ENCODE data around the gene CSTPP1. TPM values are rescaled to one million over a fixed set of nuclear protein-coding genes. Genes with fewer than 3 reads are reported as not detected.

The CSTPP1 gene
- total and polyA plus RNA-seq, 2 donors (not counting 1 experiment from before 2014, with no cell fraction given): 11.5 to 29.0 TPM

DNA sequence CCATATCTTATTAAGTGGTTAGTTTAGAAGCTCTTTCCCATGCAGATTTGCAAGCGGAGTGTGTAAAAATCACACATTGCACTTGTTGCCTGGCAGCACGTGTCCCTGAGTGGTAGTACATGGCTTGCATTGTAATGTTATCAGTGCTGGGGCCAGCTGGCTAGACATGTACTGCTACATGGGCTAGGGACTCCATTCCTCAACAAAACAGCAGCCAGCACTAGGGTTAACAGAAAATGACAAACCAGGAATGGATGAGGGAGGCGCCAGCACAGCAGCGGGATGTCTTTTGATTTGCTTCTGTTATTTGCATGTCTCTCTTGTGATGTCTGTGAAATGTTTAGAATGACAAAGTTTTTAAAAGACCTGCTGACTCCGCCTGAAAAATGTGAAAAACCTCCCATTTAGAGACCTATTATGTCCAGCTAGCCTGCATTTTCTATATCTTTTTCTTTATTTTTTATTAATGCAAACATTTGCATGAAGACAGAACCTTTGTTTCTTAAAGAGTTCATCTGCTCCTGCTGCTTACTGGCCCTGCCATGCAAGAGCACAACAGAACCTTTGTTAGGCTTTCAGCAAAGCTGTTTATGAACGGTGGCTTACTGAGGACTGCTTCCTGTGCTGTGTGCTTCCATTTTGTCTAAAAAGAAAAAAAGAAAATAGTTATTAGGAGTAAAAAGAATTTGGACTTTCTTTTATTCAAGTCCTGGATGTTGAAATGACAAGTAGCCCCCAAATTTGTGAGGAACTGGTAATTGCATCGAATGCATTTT lies 40.7 kb downstream of the CSTPP1 start:
- Histone ChIP-seq H3K4me2 (replicated peaks; ENCODE audit: low read depth, low read length, poor library complexity, severe bottlenecking) (no peak overlapping the region), H3K4me1 (ENCODE audit: control insufficient read depth in 2 of 2, insufficient read depth in 2 of 2, low read length in 2 of 2) (no peaks in the 10 kb centered on the region), H4K20me1 (ENCODE audit: control insufficient read depth, insufficient read depth, low read length, poor library complexity, severe bottlenecking) (no peaks in the 10 kb centered on the region), H3K27me3 (replicated peaks in 1 of 4; ENCODE audit: control extremely low read depth in 1 of 4, control insufficient read depth in 3 of 4, insufficient read depth in 4 of 4, low read length in 3 of 4) (no peaks in the 10 kb centered on the region), H3K9me3 (ENCODE audit: control extremely low read depth in 1 of 3, control insufficient read depth in 2 of 3, insufficient read depth in 1 of 3, low read length in 2 of 3) (no peaks in the 10 kb centered on the region), H3K36me3 (replicated peaks in 1 of 2; ENCODE audit: control extremely low read depth in 1 of 2, control insufficient read depth in 1 of 2, extremely low read depth in 1 of 2, insufficient read depth in 2 of 2, low read length in 1 of 2) (peaks cover 0 to 2% of the 10 kb centered on the region in 2 experiments), H2AFZ (ENCODE audit: insufficient read depth, low read depth, low read length, poor library complexity, severe bottlenecking) (no peak overlapping the region), H3K27ac (ENCODE audit: low read length in 2 of 2) (no peak overlapping the region), H3K79me2 (ENCODE audit: control insufficient read depth, insufficient read depth, low read length) (no peaks in the 10 kb centered on the region), H3K4me3 (ENCODE audit: control extremely low read depth in 1 of 5, extremely low read depth in 1 of 5, insufficient read depth in 1 of 5, low read depth in 2 of 5, low read length in 4 of 5) (no peak overlapping the region), H3K9ac (ENCODE audit: low read length) (no peak overlapping the region)
- Mint-ChIP-seq H3K4me1 (peaks cover 2% of the 10 kb centered on the region), H3K9me3 (ENCODE audit: insufficient read depth) (no peaks in the 10 kb centered on the region), H3K27me3 (no peaks in the 10 kb centered on the region), H3K27ac (no peak overlapping the region), H3K4me3 (no peak overlapping the region)
- 100% methylated on average over 3 of the region's 7 CpGs for WGBS (ENCODE audit: insufficient coverage)
- ChIA-PET CTCF (interaction anchor here (1.3 kb wide), 1 partner anchor 10 kb away, joined by 4 read pairs; no protein-coding TSS in a partner anchor), POLR2A (no interaction called here)
- intact Hi-C loops (cut with micrococcal nuclease): no loop called here
- DNase-seq (no peak), ATAC-seq (ENCODE audit: low read depth) (no peak)
- TF ChIP-seq, protein P1, sequence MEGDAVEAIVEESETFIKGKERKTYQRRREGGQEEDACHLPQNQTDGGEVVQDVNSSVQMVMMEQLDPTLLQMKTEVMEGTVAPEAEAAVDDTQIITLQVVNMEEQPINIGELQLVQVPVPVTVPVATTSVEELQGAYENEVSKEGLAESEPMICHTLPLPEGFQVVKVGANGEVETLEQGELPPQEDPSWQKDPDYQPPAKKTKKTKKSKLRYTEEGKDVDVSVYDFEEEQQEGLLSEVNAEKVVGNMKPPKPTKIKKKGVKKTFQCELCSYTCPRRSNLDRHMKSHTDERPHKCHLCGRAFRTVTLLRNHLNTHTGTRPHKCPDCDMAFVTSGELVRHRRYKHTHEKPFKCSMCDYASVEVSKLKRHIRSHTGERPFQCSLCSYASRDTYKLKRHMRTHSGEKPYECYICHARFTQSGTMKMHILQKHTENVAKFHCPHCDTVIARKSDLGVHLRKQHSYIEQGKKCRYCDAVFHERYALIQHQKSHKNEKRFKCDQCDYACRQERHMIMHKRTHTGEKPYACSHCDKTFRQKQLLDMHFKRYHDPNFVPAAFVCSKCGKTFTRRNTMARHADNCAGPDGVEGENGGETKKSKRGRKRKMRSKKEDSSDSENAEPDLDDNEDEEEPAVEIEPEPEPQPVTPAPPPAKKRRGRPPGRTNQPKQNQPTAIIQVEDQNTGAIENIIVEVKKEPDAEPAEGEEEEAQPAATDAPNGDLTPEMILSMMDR (IDR thresholded peaks at IDR 0.05): no peak
- TF ChIP-seq EZH2 (IDR thresholded peaks at IDR 0.05; ENCODE audit: borderline replicate concordance, insufficient read depth, low read depth, low read length, poor library complexity, severe bottlenecking): no peak

DNA sequence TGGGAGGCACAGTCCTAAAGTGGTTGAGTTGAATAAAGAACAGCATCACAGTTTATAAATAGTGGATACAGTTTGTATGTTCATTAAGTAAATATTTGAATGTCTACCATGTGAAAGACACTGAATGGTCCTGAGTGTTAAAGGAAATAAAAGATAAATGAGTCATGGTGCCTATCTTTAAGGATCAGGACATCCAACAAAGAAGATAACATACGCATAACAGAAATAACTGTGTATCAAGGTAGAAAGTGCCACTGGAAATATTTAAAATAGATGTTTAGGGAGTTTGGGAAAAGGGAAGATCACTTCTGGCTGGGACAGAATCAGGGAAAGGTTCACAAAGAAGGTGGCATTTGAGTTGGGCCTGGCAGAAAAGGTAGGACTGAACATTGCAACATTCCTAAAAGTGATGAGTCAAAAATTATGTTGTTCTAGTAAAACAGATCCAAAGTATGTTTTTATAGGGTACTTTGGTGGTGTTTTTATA lies 41.5 kb downstream of the CSTPP1 start:
- H4K20me1 ChIP-seq (ENCODE audit: control insufficient read depth, insufficient read depth, low read length, poor library complexity, severe bottlenecking): no peaks in the 10 kb centered on the region
- Mint-ChIP-seq H3K4me1 (peaks cover 2% of the 10 kb centered on the region), H3K27ac (no peak overlapping the region), H3K27me3 (no peaks in the 10 kb centered on the region), H3K4me3 (no peak overlapping the region), H3K9me3 (ENCODE audit: insufficient read depth) (no peaks in the 10 kb centered on the region)
- H2AFZ ChIP-seq (ENCODE audit: insufficient read depth, low read depth, low read length, poor library complexity, severe bottlenecking): no peak overlapping the region
- H3K9me3 ChIP-seq (ENCODE audit: control extremely low read depth in 1 of 3, control insufficient read depth in 2 of 3, insufficient read depth in 1 of 3, low read length in 2 of 3): no peaks in the 10 kb centered on the region
- no peak for ATAC-seq (ENCODE audit: low read depth)
- H3K36me3 ChIP-seq (replicated peaks in 1 of 2; ENCODE audit: control extremely low read depth in 1 of 2, control insufficient read depth in 1 of 2, extremely low read depth in 1 of 2, insufficient read depth in 2 of 2, low read length in 1 of 2): no peaks in the 10 kb centered on the region
- H3K4me3 ChIP-seq (ENCODE audit: control extremely low read depth in 1 of 5, extremely low read depth in 1 of 5, insufficient read depth in 1 of 5, low read depth in 2 of 5, low read length in 4 of 5): no peak overlapping the region
- H3K79me2 ChIP-seq (ENCODE audit: control insufficient read depth, insufficient read depth, low read length): no peaks in the 10 kb centered on the region
- no peaks in the 10 kb centered on the region for H3K27me3 ChIP-seq (replicated peaks in 1 of 4; ENCODE audit: control extremely low read depth in 1 of 4, control insufficient read depth in 3 of 4, insufficient read depth in 4 of 4, low read length in 3 of 4)
- WGBS (ENCODE audit: insufficient coverage): no CpG with 5 or more reads among the region's 1 CpG
- CTCF ChIA-PET: no interaction called here
- TF ChIP-seq EZH2 (IDR thresholded peaks at IDR 0.05; ENCODE audit: borderline replicate concordance, insufficient read depth, low read depth, low read length, poor library complexity, severe bottlenecking): no peak
- TF ChIP-seq, protein P1 (IDR thresholded peaks at IDR 0.05): no peak
- intact Hi-C loops (cut with micrococcal nuclease): no loop called here
- no peak overlapping the region for H3K27ac ChIP-seq (ENCODE audit: low read length in 2 of 2)
- no peak for DNase-seq
- no peak overlapping the region for H3K9ac ChIP-seq (ENCODE audit: low read length)
- POLR2A ChIA-PET: no interaction called here
- no peak overlapping the region for H3K4me2 ChIP-seq (replicated peaks; ENCODE audit: low read depth, low read length, poor library complexity, severe bottlenecking)
- no peaks in the 10 kb centered on the region for H3K4me1 ChIP-seq (ENCODE audit: control insufficient read depth in 2 of 2, insufficient read depth in 2 of 2, low read length in 2 of 2)
